HCT116 (cell line): ENCODE measurements around the gene EN2. TPM values are rescaled to one million over a fixed set of nuclear protein-coding genes. Genes with fewer than 3 reads are reported as not detected.

Source experiments
- ATAC-seq: fragments of 200-7000 bp; cut with Tn5 transposase; 2 replicates; pipeline ENCODE4 v1.9.1; 2020; ENCODE audit warnings: mild to moderate bottlenecking, moderate library complexity
- BruUV-seq: library from RNA; stranded (reverse); fragments of 400-500 nt; replicated peaks from 2 replicates; lab custom pipeline; 2021; lab: Mats Ljungman, UMichigan
- CTCF ChIA-PET: fragments of 300-600 bp; sonication (Branson Sonifier 250); formaldehyde crosslinking; loops from one replicate; lab custom pipeline; 2021; ENCODE audit warnings: antibody characterized with exemption; lab: Charles Lee
- POLR2A ChIA-PET: fragments of 300-600, 350-600 bp; sonication (Branson Sonifier 250); formaldehyde crosslinking; loops from one replicate; lab custom pipeline; 2021; ENCODE audit warnings: antibody characterized with exemption; lab: Charles Lee
- RAD21 ChIA-PET, 2 experiments: fragments of 300-600 bp; sonication (Branson Sonifier 250); formaldehyde crosslinking; loops; one replicate each; lab custom pipeline; 2023; ENCODE audit warnings: low total read pairs in 2 of 2; ENCODE audit not compliant: uncharacterized antibody in 2 of 2, unreplicated experiment in 2 of 2, low non-redundant PET in 1 of 2; lab: Charles Lee
- DNase-seq: peaks from one replicate; pipeline ENCODE4 v3.0.0-alpha.2; 2010; ENCODE audit warnings: low read depth, low spot score
- H2AFZ ChIP-seq: fragments of 200-600 bp; shearing (Covaris generic), sonication (generic); 2 replicates; pipeline ENCODE4 v1.6.1; 2017; ENCODE audit warnings: low read depth, mixed run types, mixed read lengths, antibody characterized with exemption, low read length; ENCODE audit not compliant: poor library complexity, severe bottlenecking
- H3K27ac ChIP-seq: 2 replicates; pipeline ENCODE4 v1.5.1; 2012; ENCODE audit warnings: low read depth, low read length
- H3K27me3 ChIP-seq: fragments of 200-600 bp; sonication (generic); 2 replicates; pipeline ENCODE4 v1.6.1; 2016; ENCODE audit warnings: mixed run types, low read length, mixed read lengths; ENCODE audit not compliant: insufficient read depth
- H3K36me3 ChIP-seq, 2 experiments: fragments of 200-500 bp in 1 of 2; fragments of 200-600 bp in 1 of 2; sonication (Bioruptor generic) in 1 of 2; sonication (generic) in 1 of 2; 2 replicates each; pipeline versions ENCODE4 v1.5.1 to v1.6.1; 2014 to 2016; ENCODE audit warnings: low read length in 2 of 2, inconsistent platforms in 1 of 2, mixed read lengths in 1 of 2, mixed run types in 1 of 2; ENCODE audit not compliant: insufficient read depth in 2 of 2, control insufficient read depth in 1 of 2
- H3K4me1 ChIP-seq, 2 experiments: fragments of 200-600 bp in 1 of 2; sonication (generic) in 1 of 2; 2 replicates each; pipeline versions ENCODE4 v1.5.1 to v1.6.1; 2012 to 2017; ENCODE audit warnings: low read length in 2 of 2, inconsistent platforms in 1 of 2, mild to moderate bottlenecking in 1 of 2, mixed read lengths in 1 of 2, mixed run types in 1 of 2, moderate library complexity in 1 of 2; ENCODE audit not compliant: insufficient read depth in 2 of 2, control insufficient read depth in 1 of 2
- H3K4me2 ChIP-seq: fragments of 200-600 bp; sonication (generic); 2 replicates; pipeline ENCODE4 v1.6.1; 2017; ENCODE audit warnings: mixed run types, low read length, mixed read lengths
- H3K4me3 ChIP-seq, 2 experiments: fragments of 200-600 bp in 1 of 2; sonication (generic) in 1 of 2; replicated peaks in 1 of 2; 2 replicates each; pipeline ENCODE4 v1.5.1; 2011 to 2016; ENCODE audit warnings: low read length in 2 of 2, control low read depth in 1 of 2, low read depth in 1 of 2, mild to moderate bottlenecking in 1 of 2, mixed read lengths in 1 of 2, mixed run types in 1 of 2
- H3K79me2 ChIP-seq: fragments of 200-600 bp; sonication (generic); 2 replicates; pipeline ENCODE4 v1.6.1; 2017; ENCODE audit warnings: mild to moderate bottlenecking, mixed run types, low read length, moderate library complexity, mixed read lengths; ENCODE audit not compliant: insufficient read depth
- H3K9ac ChIP-seq: fragments of 200-600 bp; sonication (generic); 2 replicates; pipeline ENCODE4 v1.6.1; 2016; ENCODE audit warnings: low read length, mixed read lengths
- H3K9me2 ChIP-seq: fragments of 200-600 bp; sonication (generic), shearing (Covaris generic); 2 replicates; pipeline ENCODE4 v1.6.1; 2017; ENCODE audit warnings: mixed run types, mild to moderate bottlenecking, moderate library complexity; ENCODE audit not compliant: insufficient read depth
- H3K9me3 ChIP-seq, 2 experiments: fragments of 200-500 bp in 1 of 2; fragments of 200-600 bp in 1 of 2; sonication (Bioruptor generic) in 1 of 2; sonication (generic) in 1 of 2; 2 replicates each; pipeline ENCODE4 v1.6.1; 2014 to 2017; ENCODE audit warnings: low read length in 2 of 2, mixed read lengths in 2 of 2, inconsistent platforms in 1 of 2, low read depth in 1 of 2, mild to moderate bottlenecking in 1 of 2, mixed run types in 1 of 2, moderate library complexity in 1 of 2; ENCODE audit not compliant: control insufficient read depth in 1 of 2, insufficient read depth in 1 of 2
- H4K20me1 ChIP-seq: fragments of 200-600 bp; sonication (generic), shearing (Covaris generic); 2 replicates; pipeline ENCODE4 v1.6.1; 2017; ENCODE audit warnings: mixed run types, mild to moderate bottlenecking, moderate library complexity; ENCODE audit not compliant: insufficient read depth
- ZBTB33 ChIP-seq: IDR thresholded peaks from 2 replicates; pipeline ENCODE4 v1.6.1; 2011; ENCODE audit warnings: mild to moderate bottlenecking, low read length, moderate library complexity; ENCODE audit not compliant: insufficient replicate concordance; ENCODE audit errors: extremely low read depth
- intact Hi-C: fragments of 100-400 bp; cut with micrococcal nuclease; formaldehyde crosslinking; loops from 2 replicates; pipeline ENCODE4 v1.10.0; 2022
- total RNA-seq: library from RNA; stranded (reverse); gene quantifications from one replicate; pipeline ENCODE4 v1.2.1, GENCODE V29; 2021; ENCODE audit not compliant: unreplicated experiment

EN2 gene
- total RNA-seq, 1 experiment from 2014 or later = 0.32 TPM

- BruUV-seq = TSS peak; percentile 78
- Histone ChIP-seq H3K36me3 (no peaks in the 10 kb centered on the region), H3K4me1 (peaks cover 0 to 12% of the 10 kb centered on the region in 2 experiments; a peak in 3 of 4 replicates), H3K27me3 (no peaks in the 10 kb centered on the region), H3K4me2 (peak overlapping the region; percentile 92), H3K79me2 (no peaks in the 10 kb centered on the region), H3K4me3 (peak overlapping the region; percentile 53 to 66), H2AFZ (peak overlapping the region; percentile 100), H4K20me1 (no peaks in the 10 kb centered on the region), H3K9me2 (no peaks in the 10 kb centered on the region), H3K27ac (no peak overlapping the region), H3K9me3 (no peaks in the 10 kb centered on the region), H3K9ac (peak overlapping the region; percentile 63; the same call in 1 of the 2 replicates)
- ChIA-PET RAD21 (no interaction called here), CTCF (interaction anchor here (1.0 kb wide), 1 partner anchor 99 kb away, joined by 3 read pairs; no protein-coding TSS in a partner anchor), POLR2A (no interaction called here)
- no peak for ATAC-seq
- TF ChIP-seq ZBTB33 = no peak
- DNase-seq = no peak
- intact Hi-C loops = no loop called here
These were observed 1.9 kb upstream of the EN2 start for GRCh38 chr7:155455776-155456737.
